HG02943 (cell line): ENCODE results near the gene MED8.

Source experiments
- ATAC-seq: cut with Tn5 transposase; IDR thresholded peaks from one replicate; pipeline ENCODE4 v1.9.1; 2021; ENCODE audit warnings: mild to moderate bottlenecking, low read depth, moderate library complexity; ENCODE audit not compliant: unreplicated experiment

Gene MED8

GRCh38 chr1:43339584-43340232 is 49.9 kb downstream of the MED8 start:
- ATAC-seq = no peak

- ATAC-seq = no peak
Observed at GRCh38 chr1:43338001-43338400, 51.6 kb downstream of the MED8 start.

- no peak for ATAC-seq
Observed at GRCh38 chr1:43337588-43337987, 52.0 kb downstream of the MED8 start, which contains the start of gene MPL. TSS of gene MPL (plus strand) at chr1:43337818. CDS start at chr1:43337849, 31 bp downstream.

GRCh38 chr1:43334453-43335205 is 55.0 kb downstream of the MED8 start:
- ATAC-seq = no peak
